ENCODE data around the gene GPR108.
"Not testable (repeated sequence)": the region's sequence is repeated elsewhere in the genome, so short reads cannot be mapped to it uniquely, and the experiment has no call there.

Gene GPR108

GRCh38 chr19:6737284-6737872, at the start of gene GPR108:
Gene GPR108 (minus strand): TSS chr19:6737580. CDS start chr19:6737576, 4 bp downstream.
- DNase-seq (ENCODE audit: low read depth in 1 of 2, low spot score in 1 of 2): peak; percentile 97 to 99

- DNase-seq (ENCODE audit: low read depth in 1 of 2, low spot score in 1 of 2): no peak
Measured at GRCh38 chr19:6779206-6779605, 41.8 kb upstream of the GPR108 start.

GRCh38 chr19:6778386-6778785, 41.0 kb upstream of the GPR108 start:
- DNase-seq (ENCODE audit: low read depth in 1 of 2, low spot score in 1 of 2): no peak

DNA sequence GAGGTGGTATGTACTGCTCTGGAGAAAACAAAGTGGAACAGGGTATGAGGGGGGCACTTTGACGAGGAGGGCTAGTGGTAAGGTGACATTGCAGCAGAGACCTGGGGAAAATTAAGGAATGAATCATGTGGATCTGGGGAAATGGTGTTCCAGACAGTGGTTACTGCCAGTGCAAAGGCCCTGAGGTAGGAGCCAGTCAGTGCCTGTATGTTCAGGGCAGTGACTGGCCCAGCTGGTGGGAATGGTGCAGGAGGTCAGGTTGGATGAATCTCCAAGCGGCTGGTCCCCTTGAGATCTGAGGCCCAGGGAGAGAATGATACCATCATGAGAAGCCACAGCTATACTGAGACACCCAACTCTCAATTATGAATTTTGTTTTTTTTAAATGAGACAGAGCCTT, 40.1 kb upstream of the GPR108 start:
- DNase-seq (ENCODE audit: low read depth in 1 of 2, low spot score in 1 of 2): no peak

GRCh38 chr19:6776999-6777398, 39.6 kb upstream of the GPR108 start:
- no peak for DNase-seq (ENCODE audit: low read depth in 1 of 2, low spot score in 1 of 2)

DNA sequence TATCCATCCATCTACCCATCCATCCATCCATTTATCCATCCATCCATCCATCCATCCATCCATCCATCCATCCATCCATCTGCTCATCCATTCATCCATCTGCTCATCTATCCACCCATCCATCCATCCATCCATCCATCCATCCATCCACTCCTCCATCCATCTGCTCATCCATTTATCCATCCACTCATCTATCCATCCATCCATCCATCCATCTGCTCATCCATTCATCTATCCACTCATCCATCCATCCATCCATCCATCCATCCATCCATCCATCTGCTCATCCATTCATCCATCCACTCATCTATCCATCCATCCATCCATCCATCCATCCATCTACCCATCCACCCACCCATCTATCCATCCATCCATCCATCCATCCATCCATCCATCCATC, 38.7 kb upstream of the GPR108 start:
- not testable (repeated sequence) for DNase-seq (ENCODE audit: low read depth in 1 of 2, low spot score in 1 of 2)

- no peak for DNase-seq (ENCODE audit: low read depth in 1 of 2, low spot score in 1 of 2)
Measured at GRCh38 chr19:6774821-6775707, 37.7 kb upstream of the GPR108 start.

DNA sequence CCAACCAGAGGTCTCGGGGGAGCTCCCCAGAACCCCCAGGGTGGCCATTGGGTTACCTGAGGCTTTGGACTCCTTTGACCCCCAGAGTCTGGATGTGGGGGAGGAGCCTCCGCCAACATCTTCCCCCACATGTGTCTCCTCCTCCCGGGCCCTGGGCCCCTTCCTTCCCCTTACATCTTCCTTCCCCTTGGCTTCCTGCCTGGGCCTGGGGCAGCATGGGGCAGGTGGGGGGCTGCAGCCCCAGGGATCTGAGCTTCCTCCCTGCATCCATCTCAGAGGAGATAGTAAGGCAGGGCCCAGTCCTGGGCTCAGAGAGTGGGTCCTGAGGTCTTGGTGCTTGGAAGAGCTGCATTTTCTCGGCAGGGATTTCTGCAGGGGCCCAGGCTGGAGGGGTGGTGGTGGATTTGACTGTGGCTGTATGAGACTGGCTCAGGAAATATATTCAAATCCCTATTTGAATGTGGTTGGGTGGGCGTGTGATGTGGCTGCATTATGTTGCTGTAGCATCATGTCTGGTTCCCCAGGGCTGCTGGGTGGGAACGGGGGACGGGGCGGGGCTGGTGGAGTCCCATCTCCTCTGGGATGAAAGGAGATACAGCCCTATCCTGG, 36.0 kb upstream of the GPR108 start:
- peak; percentile 29 to 50 for DNase-seq (ENCODE audit: low read depth in 1 of 2, low spot score in 1 of 2)

DNA sequence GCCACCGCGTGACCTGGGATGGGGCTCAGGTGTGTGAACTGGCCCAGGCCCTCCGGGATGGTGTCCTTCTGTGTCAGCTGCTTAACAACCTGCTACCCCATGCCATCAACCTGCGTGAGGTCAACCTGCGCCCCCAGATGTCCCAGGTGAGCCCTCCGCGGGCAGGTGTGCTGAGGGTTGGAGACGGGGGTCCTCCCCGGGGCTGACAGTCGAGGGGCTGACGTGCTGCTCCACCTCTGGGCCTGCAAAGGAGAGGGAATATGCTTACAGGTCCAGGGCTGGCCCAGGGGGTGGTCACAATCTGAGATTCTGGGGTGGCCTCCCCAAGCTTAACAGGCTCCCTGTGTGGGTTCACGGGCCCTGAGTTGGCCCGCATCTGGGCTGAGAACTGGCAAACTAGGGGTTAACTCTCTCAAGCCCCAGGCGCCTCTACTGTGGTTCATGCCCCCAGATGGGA, 35.5 kb upstream of the GPR108 start:
- DNase-seq (ENCODE audit: low read depth in 1 of 2, low spot score in 1 of 2): no peak

GRCh38 chr19:6772028-6772865, 34.9 kb upstream of the GPR108 start, which contains the start of gene VAV1:
Gene VAV1 (plus strand): TSS chr19:6772708. CDS start chr19:6772808, 100 bp downstream.
- peak; percentile 46 to 70 for DNase-seq (ENCODE audit: low read depth in 1 of 2, low spot score in 1 of 2)

- DNase-seq (ENCODE audit: low read depth in 1 of 2, low spot score in 1 of 2): not testable (repeated sequence)
Measured at GRCh38 chr19:6771648-6772027, 34.3 kb upstream of the GPR108 start.

- DNase-seq (ENCODE audit: low read depth in 1 of 2, low spot score in 1 of 2): no peak
Measured at GRCh38 chr19:6769006-6769619, 31.7 kb upstream of the GPR108 start.

- DNase-seq (ENCODE audit: low read depth in 1 of 2, low spot score in 1 of 2): no peak
Measured at GRCh38 chr19:6768236-6768785, 30.9 kb upstream of the GPR108 start.

GRCh38 chr19:6767357-6768235, 30.2 kb upstream of the GPR108 start, which contains the start of gene SH2D3A:
Gene SH2D3A (minus strand): TSS chr19:6767435. CDS start chr19:6763748, 3,687 bp downstream.
- DNase-seq (ENCODE audit: low read depth in 1 of 2, low spot score in 1 of 2): peak; percentile 78 to 92

DNA sequence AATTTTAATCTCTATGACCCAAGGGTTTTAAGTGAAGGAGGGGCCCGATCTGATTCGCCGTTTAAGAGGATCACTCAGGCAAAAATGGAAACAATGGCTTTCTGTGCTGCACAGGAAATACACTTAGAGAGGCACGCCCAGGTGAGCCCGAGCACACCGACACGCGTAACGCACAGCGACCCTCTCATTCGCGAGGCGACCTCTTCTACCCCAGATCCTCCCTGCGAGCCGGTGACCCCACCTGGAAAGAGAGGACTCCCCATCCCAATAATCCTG, 29.6 kb upstream of the GPR108 start:
- DNase-seq (ENCODE audit: low read depth in 1 of 2, low spot score in 1 of 2): no peak

DNA sequence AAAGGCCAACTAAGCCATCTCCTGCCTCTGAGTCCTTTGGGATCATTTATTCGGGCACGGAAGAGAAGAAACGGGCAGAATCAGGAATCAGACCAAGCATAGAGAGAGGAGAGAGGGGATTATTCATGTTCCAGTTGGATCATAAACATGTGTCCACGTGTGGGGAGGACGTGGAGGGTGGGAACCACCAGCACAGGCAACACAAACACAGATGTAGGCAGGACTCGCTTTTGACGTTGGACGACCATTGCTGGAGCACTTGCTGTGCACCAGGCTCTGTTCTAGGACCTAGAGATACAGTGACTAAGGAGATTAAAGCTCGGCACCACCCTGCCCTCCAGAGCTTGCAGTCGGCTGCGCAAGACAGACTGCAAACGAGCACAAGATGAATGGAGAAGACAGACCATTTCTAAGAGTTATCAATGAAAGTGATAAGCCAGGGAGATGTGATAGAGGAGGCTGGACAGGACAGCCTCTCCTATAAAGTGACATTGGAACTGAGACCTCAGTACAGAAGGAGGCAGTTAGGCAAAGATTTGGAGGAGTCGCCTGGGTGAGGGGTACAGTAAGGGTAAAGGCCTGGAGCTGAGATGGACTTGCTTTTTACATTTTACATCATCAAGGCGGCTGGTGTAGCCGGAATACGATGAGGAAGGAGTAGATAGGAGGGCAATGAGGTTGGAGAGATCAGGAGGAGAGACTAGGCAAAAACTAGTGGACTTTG, 29.1 kb upstream of the GPR108 start:
- no peak for DNase-seq (ENCODE audit: low read depth in 1 of 2, low spot score in 1 of 2)

DNA sequence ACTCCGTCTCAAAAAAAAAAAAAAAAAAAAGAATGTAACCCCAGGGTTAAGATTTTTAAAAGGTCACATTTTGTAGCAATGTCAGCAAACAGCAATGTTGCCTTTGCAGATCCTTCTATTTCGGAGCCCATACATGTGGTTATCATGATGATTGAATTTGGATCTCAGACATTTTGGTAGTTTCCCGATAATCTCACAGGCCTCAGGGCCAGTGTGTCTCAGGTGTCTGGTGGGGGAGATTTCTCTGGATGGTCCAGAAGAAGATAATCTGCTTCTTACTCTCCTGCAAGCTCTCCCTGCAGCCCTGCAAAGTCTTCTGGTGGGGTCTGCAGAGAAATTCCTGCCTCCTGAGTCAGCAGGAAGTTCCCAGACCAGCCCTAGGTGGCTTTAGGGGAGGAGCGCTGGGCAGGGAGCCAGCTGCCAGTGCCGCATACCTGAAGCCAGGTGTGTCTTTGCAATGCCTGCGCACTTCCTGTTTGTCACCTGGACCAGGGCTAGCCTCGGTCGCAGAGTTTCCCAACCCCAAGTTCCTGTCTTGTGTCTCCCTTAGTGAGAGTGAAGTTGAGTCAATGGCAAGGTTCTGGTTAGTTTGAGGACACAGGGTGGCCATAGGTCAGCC, 28.5 kb upstream of the GPR108 start:
- no peak for DNase-seq (ENCODE audit: low read depth in 1 of 2, low spot score in 1 of 2)

- not testable (repeated sequence) for DNase-seq (ENCODE audit: low read depth in 1 of 2, low spot score in 1 of 2)
Measured at GRCh38 chr19:6762253-6762797, 24.9 kb upstream of the GPR108 start.
